Measurements from ENCODE around the gene LDLRAD1.

- TF ChIP-seq CTCF (IDR thresholded peaks at IDR 0.05), result no peak
- TF ChIP-seq POLR2A (IDR thresholded peaks at IDR 0.05), result no peak
Measured at GRCh38 chr1:54008876-54009275, 9.1 kb downstream of the LDLRAD1 start.

All from stomach (tissue), 4 donors.